Osteoblast (primary cell): ENCODE data around the gene FAM168B. TPM values are rescaled to one million over a fixed set of nuclear protein-coding genes. Genes with fewer than 3 reads are reported as not detected.

Source experiments
- DNase-seq: peaks from one replicate; pipeline ENCODE4 v3.0.0; 2011; ENCODE audit warnings: low spot score, mixed read lengths; ENCODE audit not compliant: insufficient read length; ENCODE audit errors: missing footprints
- H2AFZ ChIP-seq: 2 replicates; pipeline ENCODE4 v1.6.0; 2011; ENCODE audit warnings: mild to moderate bottlenecking, low read length
- H3K27ac ChIP-seq: 2 replicates; pipeline ENCODE4 v1.5.1; 2011; ENCODE audit warnings: mild to moderate bottlenecking, low read depth, low read length, moderate library complexity
- H3K27me3 ChIP-seq: 2 replicates; pipeline ENCODE4 v1.6.0; 2012; ENCODE audit warnings: mild to moderate bottlenecking, control low read depth, inconsistent platforms, low read length, moderate library complexity; ENCODE audit not compliant: insufficient read depth
- H3K36me3 ChIP-seq: 2 replicates; pipeline ENCODE4 v1.5.1; 2011; ENCODE audit warnings: mild to moderate bottlenecking, low read length, control low read depth, moderate library complexity; ENCODE audit not compliant: insufficient read depth
- H3K4me1 ChIP-seq: 2 replicates; pipeline ENCODE4 v1.5.1; 2011; ENCODE audit warnings: mild to moderate bottlenecking, low read length, control low read depth, moderate library complexity; ENCODE audit not compliant: insufficient read depth
- H3K4me2 ChIP-seq: 2 replicates; pipeline ENCODE4 v1.6.0; 2011; ENCODE audit warnings: mild to moderate bottlenecking, low read length; ENCODE audit not compliant: insufficient read depth
- H3K4me3 ChIP-seq: fragments of 200-600 bp; sonication (generic); 3 replicates; pipeline ENCODE4 v1.5.1; 2012; ENCODE audit warnings: mild to moderate bottlenecking, low read length, inconsistent platforms; ENCODE audit not compliant: insufficient read depth
- H3K79me2 ChIP-seq: 2 replicates; pipeline ENCODE4 v1.6.0; 2012; ENCODE audit warnings: mild to moderate bottlenecking, low read length, control low read depth, inconsistent platforms; ENCODE audit not compliant: insufficient read depth
- H3K9me3 ChIP-seq: 2 replicates; pipeline ENCODE4 v1.5.1; 2011; ENCODE audit warnings: low read depth, low read length, control low read depth
- H4K20me1 ChIP-seq: 2 replicates; pipeline ENCODE4 v1.6.0; 2012; ENCODE audit warnings: mild to moderate bottlenecking, low read length, control low read depth; ENCODE audit not compliant: insufficient read depth
- CTCF ChIP-seq: IDR thresholded peaks from 2 replicates; pipeline ENCODE4 v1.5.1; 2011; ENCODE audit warnings: mild to moderate bottlenecking, low read depth, low read length, moderate library complexity; ENCODE audit errors: extremely low read depth
- total RNA-seq: library from RNA; depleted of rRNA; stranded (reverse); fragments of >200 nt; gene quantifications from 2 replicates; pipeline ENCODE4 v1.2.3, GENCODE V29; 2012

The FAM168B gene
- total RNA-seq, 1 donor, result 117 TPM

GRCh38 chr2:131067465-131068125 lies 25.7 kb downstream of the FAM168B start:
- Histone ChIP-seq H2AFZ (no peak overlapping the region), H3K79me2 (peaks cover 93% of the 10 kb centered on the region), H3K9me3 (no peaks in the 10 kb centered on the region), H3K27me3 (no peaks in the 10 kb centered on the region), H3K4me3 (no peak overlapping the region), H3K4me1 (no peaks in the 10 kb centered on the region), H3K36me3 (peaks cover 34% of the 10 kb centered on the region), H4K20me1 (peaks cover 23% of the 10 kb centered on the region), H3K27ac (no peak overlapping the region), H3K4me2 (no peak overlapping the region)
- no peak for DNase-seq
- TF ChIP-seq CTCF, result no peak

GRCh38 chr2:131064589-131065512 lies 28.4 kb downstream of the FAM168B start:
- Histone ChIP-seq H3K27me3 (no peaks in the 10 kb centered on the region), H4K20me1 (peaks cover 31% of the 10 kb centered on the region), H3K36me3 (peaks cover 18% of the 10 kb centered on the region), H3K79me2 (peaks cover 92% of the 10 kb centered on the region), H2AFZ (no peak overlapping the region), H3K4me2 (no peak overlapping the region), H3K4me1 (no peaks in the 10 kb centered on the region), H3K27ac (no peak overlapping the region), H3K9me3 (no peaks in the 10 kb centered on the region), H3K4me3 (no peak overlapping the region)
- DNase-seq, result no peak
- no peak for TF ChIP-seq CTCF

GRCh38 chr2:131063501-131064283 lies 29.6 kb downstream of the FAM168B start:
- Histone ChIP-seq H3K27me3 (no peaks in the 10 kb centered on the region), H3K9me3 (no peaks in the 10 kb centered on the region), H3K4me3 (no peak overlapping the region), H3K4me1 (no peaks in the 10 kb centered on the region), H3K79me2 (peaks cover 93% of the 10 kb centered on the region), H4K20me1 (peaks cover 39% of the 10 kb centered on the region), H2AFZ (no peak overlapping the region), H3K27ac (no peak overlapping the region), H3K4me2 (no peak overlapping the region), H3K36me3 (peaks cover 12% of the 10 kb centered on the region)
- no peak for TF ChIP-seq CTCF
- DNase-seq, result no peak
